DND-41 (cell line): Measurements from ENCODE around the gene WDR41.

Experiments
- EZH2 ChIP-seq: IDR thresholded peaks from 3 replicates; pipeline ENCODE4 v1.6.1; 2012; ENCODE audit warnings: borderline replicate concordance, low read depth, mild to moderate bottlenecking, moderate library complexity, low read length, inconsistent platforms; ENCODE audit not compliant: severe bottlenecking
- TF ChIP-seq, protein P1 (sequence below): IDR thresholded peaks from 2 replicates; pipeline ENCODE4 v1.5.1; 2012; ENCODE audit warnings: borderline replicate concordance, low read length, moderate library complexity, mild to moderate bottlenecking; ENCODE audit not compliant: poor library complexity, severe bottlenecking; ENCODE audit errors: extremely low read depth

DNA sequence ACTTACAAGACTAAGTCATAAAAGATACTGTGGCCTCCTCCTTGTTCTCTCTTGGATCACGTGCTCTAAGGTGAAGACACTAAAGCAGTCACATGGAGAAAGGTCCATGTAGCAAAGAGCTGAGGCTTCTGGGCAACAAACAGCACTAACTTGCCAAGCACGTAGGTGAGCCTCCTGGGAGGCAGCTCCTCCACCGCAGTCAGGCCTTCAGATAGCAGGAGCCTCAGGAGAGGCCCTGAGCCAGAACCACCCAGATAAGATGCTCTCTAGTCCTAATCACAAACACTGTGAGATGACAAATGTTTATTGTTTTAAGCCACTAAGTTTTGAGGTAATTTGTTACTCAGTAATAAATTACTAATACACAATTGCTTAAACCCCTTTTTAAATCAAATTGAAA lies 38.0 kb downstream of the WDR41 start:
- TF ChIP-seq, protein P1, sequence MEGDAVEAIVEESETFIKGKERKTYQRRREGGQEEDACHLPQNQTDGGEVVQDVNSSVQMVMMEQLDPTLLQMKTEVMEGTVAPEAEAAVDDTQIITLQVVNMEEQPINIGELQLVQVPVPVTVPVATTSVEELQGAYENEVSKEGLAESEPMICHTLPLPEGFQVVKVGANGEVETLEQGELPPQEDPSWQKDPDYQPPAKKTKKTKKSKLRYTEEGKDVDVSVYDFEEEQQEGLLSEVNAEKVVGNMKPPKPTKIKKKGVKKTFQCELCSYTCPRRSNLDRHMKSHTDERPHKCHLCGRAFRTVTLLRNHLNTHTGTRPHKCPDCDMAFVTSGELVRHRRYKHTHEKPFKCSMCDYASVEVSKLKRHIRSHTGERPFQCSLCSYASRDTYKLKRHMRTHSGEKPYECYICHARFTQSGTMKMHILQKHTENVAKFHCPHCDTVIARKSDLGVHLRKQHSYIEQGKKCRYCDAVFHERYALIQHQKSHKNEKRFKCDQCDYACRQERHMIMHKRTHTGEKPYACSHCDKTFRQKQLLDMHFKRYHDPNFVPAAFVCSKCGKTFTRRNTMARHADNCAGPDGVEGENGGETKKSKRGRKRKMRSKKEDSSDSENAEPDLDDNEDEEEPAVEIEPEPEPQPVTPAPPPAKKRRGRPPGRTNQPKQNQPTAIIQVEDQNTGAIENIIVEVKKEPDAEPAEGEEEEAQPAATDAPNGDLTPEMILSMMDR: no peak
- TF ChIP-seq EZH2: no peak
